HEK293 (cell line): ENCODE results near the gene HS1BP3.

Source experiments
- MZF1 ChIP-seq: fragments of 450-650 bp; formaldehyde crosslinking; IDR thresholded peaks from 2 replicates; pipeline ENCODE4 v1.5.1; 2017; ENCODE audit warnings: missing biosample characterization, missing genetic modification characterization, borderline replicate concordance
- ZBTB7A ChIP-seq: fragments of 450-650 bp; formaldehyde crosslinking; IDR thresholded peaks from 2 replicates; pipeline ENCODE4 v1.5.1; 2016; ENCODE audit warnings: low read depth, missing biosample characterization, missing genetic modification characterization
- ZNF121 ChIP-seq: fragments of 450-650 bp; formaldehyde crosslinking; IDR thresholded peaks from 2 replicates; pipeline ENCODE4 v1.5.1; 2016; ENCODE audit warnings: missing biosample characterization, missing genetic modification characterization
- ZNF169 ChIP-seq: fragments of 450-650 bp; formaldehyde crosslinking; IDR thresholded peaks from 2 replicates; pipeline ENCODE4 v1.5.1; 2016; ENCODE audit warnings: missing biosample characterization, missing genetic modification characterization
- ZNF184 ChIP-seq: fragments of 450-650 bp; IDR thresholded peaks from 2 replicates; pipeline ENCODE4 v1.5.1; 2018; ENCODE audit warnings: missing biosample characterization, mild to moderate bottlenecking, missing genetic modification characterization
- ZNF292 ChIP-seq: fragments of 450-650 bp; formaldehyde crosslinking; IDR thresholded peaks from 2 replicates; pipeline ENCODE4 v1.5.1; 2016; ENCODE audit warnings: low read depth, missing biosample characterization, missing genetic modification characterization, borderline replicate concordance
- ZNF324 ChIP-seq: fragments of 450-650 bp; formaldehyde crosslinking; IDR thresholded peaks from 2 replicates; pipeline ENCODE4 v1.5.1; 2016; ENCODE audit warnings: missing biosample characterization, missing genetic modification characterization
- ZNF48 ChIP-seq: fragments of 450-650 bp; formaldehyde crosslinking; IDR thresholded peaks from 2 replicates; pipeline ENCODE4 v1.5.1; 2016; ENCODE audit warnings: missing biosample characterization, missing genetic modification characterization
- ZNF529 ChIP-seq: fragments of 450-650 bp; formaldehyde crosslinking; IDR thresholded peaks from 2 replicates; pipeline ENCODE4 v1.5.1; 2017; ENCODE audit warnings: missing genetic modification characterization, missing biosample characterization; ENCODE audit not compliant: insufficient replicate concordance
- ZNF654 ChIP-seq: fragments of 450-650 bp; formaldehyde crosslinking; IDR thresholded peaks from 2 replicates; pipeline ENCODE4 v1.5.1; 2016; ENCODE audit warnings: low read depth, missing biosample characterization, missing genetic modification characterization
- ZNF660 ChIP-seq: fragments of 450-650 bp; IDR thresholded peaks from 2 replicates; pipeline ENCODE4 v1.5.1; 2018; ENCODE audit warnings: missing biosample characterization, mild to moderate bottlenecking, missing genetic modification characterization
- TF ChIP-seq, protein P1 (sequence below): fragments of 450-650 bp; formaldehyde crosslinking; IDR thresholded peaks from 2 replicates; pipeline ENCODE4 v1.5.1; 2016; ENCODE audit warnings: missing biosample characterization, missing genetic modification characterization
- TF ChIP-seq, protein P2 (sequence below): fragments of 450-650 bp; formaldehyde crosslinking; optimal IDR thresholded peaks from 2 replicates; pipeline ENCODE3; 2016; ENCODE audit warnings: missing biosample characterization, mild to moderate bottlenecking, missing genetic modification characterization
- TF ChIP-seq, protein P3 (sequence below): fragments of 450-650 bp; formaldehyde crosslinking; IDR thresholded peaks from 2 replicates; pipeline ENCODE4 v1.5.1; 2016; ENCODE audit warnings: missing biosample characterization, missing genetic modification characterization

DNA sequence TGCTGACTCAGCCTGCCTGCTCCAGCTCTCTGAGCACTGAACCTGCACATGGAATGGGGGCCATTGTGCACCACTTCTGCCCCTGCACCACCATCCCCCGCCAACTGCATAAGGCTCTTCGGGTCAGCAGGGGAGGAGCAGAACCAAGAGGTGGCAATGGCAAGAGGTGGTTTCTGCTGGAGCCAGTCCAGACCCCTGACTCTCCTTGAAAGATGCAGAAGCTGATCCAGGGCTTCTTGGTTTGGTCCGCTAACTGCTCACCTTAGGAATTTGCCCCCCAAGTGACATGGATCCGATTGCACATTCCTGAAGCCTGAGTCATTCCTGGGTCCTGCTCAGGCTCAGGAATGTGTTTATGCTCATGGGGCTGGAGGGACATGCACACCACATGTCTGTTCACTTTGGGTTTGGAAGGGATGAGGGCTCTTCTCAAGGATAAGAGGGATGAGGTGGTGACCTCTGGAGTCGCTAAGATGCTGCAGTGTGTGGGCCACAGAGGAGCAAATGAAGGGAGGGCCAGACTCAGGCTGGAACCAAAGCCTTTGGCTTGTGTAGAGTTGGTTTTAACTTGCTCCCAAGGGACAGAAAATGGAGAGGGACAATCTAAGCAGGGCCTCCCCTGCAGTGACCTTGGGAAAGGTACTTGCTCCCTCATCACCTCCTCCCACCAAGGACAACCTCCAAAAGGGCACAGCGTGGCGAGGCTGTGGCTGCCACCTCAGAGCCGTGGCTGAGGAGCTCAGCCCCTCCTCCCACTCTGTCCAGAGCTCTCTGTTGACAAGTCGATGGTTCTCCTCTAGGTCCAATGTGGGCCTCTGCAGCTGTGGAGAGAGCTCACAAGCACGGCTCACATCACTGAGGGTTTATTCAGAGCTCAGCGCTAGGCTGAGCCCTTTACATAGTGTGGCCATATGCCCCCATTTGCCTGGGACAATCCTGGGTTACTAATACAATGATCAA, 66.2 kb downstream of the HS1BP3 start:
- TF ChIP-seq, protein P1, sequence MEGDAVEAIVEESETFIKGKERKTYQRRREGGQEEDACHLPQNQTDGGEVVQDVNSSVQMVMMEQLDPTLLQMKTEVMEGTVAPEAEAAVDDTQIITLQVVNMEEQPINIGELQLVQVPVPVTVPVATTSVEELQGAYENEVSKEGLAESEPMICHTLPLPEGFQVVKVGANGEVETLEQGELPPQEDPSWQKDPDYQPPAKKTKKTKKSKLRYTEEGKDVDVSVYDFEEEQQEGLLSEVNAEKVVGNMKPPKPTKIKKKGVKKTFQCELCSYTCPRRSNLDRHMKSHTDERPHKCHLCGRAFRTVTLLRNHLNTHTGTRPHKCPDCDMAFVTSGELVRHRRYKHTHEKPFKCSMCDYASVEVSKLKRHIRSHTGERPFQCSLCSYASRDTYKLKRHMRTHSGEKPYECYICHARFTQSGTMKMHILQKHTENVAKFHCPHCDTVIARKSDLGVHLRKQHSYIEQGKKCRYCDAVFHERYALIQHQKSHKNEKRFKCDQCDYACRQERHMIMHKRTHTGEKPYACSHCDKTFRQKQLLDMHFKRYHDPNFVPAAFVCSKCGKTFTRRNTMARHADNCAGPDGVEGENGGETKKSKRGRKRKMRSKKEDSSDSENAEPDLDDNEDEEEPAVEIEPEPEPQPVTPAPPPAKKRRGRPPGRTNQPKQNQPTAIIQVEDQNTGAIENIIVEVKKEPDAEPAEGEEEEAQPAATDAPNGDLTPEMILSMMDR (tag by site-specific recombination): no peak
- TF ChIP-seq ZBTB7A (no peak), ZNF660 (no peak), ZNF48 (tag by site-specific recombination) (no peak), ZNF324 (tag by site-specific recombination) (0 out of 2 replicates have a peak, but pooled peaks have one; percentile 35), ZNF169 (tag by site-specific recombination) (no peak), ZNF292 (no peak), ZNF654 (tag by site-specific recombination) (no peak), ZNF529 (tag by site-specific recombination) (no peak), ZNF184 (tag by site-specific recombination) (no peak), MZF1 (tag by site-specific recombination) (no peak), ZNF121 (tag by site-specific recombination) (no peak)
- TF ChIP-seq, protein P2, sequence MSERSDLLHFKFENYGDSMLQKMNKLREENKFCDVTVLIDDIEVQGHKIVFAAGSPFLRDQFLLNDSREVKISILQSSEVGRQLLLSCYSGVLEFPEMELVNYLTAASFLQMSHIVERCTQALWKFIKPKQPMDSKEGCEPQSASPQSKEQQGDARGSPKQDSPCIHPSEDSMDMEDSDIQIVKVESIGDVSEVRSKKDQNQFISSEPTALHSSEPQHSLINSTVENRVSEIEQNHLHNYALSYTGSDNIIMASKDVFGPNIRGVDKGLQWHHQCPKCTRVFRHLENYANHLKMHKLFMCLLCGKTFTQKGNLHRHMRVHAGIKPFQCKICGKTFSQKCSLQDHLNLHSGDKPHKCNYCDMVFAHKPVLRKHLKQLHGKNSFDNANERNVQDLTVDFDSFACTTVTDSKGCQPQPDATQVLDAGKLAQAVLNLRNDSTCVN (tag by site-specific recombination): no peak
- TF ChIP-seq, protein P3, sequence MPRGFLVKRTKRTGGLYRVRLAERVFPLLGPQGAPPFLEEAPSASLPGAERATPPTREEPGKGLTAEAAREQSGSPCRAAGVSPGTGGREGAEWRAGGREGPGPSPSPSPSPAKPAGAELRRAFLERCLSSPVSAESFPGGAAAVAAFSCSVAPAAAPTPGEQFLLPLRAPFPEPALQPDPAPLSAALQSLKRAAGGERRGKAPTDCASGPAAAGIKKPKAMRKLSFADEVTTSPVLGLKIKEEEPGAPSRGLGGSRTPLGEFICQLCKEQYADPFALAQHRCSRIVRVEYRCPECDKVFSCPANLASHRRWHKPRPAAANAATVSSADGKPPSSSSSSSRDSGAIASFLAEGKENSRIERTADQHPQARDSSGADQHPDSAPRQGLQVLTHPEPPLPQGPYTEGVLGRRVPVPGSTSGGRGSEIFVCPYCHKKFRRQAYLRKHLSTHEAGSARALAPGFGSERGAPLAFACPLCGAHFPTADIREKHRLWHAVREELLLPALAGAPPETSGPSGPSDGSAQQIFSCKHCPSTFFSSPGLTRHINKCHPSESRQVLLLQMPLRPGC: peak; percentile 64
